T47D (cell line): Measurements from ENCODE around the gene USH2A.

Experiments
- DNase-seq, 2 experiments: peaks; one replicate each; pipeline versions ENCODE4 v3.0.0 to v3.0.0-alpha.2; 2011 to 2012; ENCODE audit warnings: low read depth in 1 of 2, low spot score in 1 of 2
- JUND ChIP-seq: IDR thresholded peaks from 2 replicates; pipeline ENCODE4 v1.6.1; 2012; ENCODE audit warnings: low read depth
- in situ Hi-C: cut with HindIII; loops from 2 replicates; pipeline ENCODE4 v1.10.0; 2016; ENCODE audit warnings: low sequenced_read_pairs, low pct_unique_long_range_greater_than_20kb

USH2A gene

DNA sequence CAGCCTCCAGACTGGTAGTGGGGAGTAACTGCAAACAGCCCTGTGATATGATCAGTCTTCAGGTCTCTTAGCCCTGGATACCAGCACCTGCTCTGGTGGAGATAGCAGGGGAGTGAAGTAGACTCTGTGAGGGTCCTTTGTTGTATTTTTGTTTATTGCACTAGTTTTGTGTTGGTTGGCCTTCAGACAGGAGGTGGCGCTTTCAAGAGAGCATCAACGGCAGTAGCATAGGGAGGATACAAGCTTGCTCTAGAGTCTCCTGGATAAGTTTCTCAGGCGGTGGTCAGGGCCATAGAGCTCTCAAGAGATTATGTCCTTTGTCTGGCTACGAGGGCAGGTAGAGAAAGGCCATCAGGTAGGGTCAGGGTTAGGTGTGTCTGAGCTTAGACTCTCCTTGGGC, 116.4 kb downstream of the USH2A start:
- TF ChIP-seq JUND, result no peak
- peak in 1 of 2 experiments; percentile 14 for DNase-seq
- in situ Hi-C loops, result no loop called here

GRCh38 chr1:216303690-216304089, 119.6 kb downstream of the USH2A start:
- in situ Hi-C loops, result no loop called here
- DNase-seq, result no peak
- no peak for TF ChIP-seq JUND

DNA sequence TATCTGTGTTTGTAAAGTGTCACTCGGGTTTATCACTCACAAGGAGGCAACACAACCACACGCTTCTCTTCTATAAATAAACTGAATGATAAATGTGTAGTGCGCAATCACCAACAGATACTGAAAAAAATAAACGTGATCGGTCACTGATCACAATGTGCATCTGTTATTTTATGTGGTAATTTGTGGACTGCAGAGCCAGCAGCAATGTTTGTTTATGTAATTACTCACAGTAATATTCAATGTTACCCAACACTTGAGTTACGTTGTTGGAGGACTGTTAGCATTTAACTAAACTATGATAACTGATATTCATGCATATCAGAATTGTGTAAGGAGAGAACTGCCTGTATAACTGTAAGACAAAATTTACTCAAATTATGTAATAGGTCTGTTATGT, 129.6 kb downstream of the USH2A start:
- no peak for TF ChIP-seq JUND
- DNase-seq, result no peak
- in situ Hi-C loops, result no loop called here

GRCh38 chr1:216290074-216290473, 133.2 kb downstream of the USH2A start:
- DNase-seq, result no peak
- in situ Hi-C loops, result no loop called here
- no peak for TF ChIP-seq JUND

DNA sequence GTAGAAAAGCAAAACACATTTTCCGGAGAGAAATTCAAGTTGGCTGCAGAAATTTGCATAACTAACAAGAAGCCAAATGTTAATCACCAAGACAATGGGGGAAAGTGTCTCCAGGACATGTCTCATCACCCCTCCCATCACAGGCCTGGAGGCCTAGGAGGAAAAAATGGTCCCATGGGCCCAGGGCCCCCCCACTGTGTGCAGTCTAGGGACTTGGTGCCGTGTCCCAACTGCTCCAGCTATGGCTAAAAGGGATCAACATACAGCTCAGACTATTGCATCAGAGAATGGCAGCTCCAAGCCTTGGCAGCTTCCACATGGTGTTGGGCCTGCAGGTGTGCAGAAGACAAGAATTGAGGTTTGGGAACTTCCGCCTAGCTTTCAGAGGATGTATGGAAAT, 138.2 kb downstream of the USH2A start:
- in situ Hi-C loops, result no loop called here
- no peak for DNase-seq
- TF ChIP-seq JUND, result no peak

- DNase-seq, result no peak
- in situ Hi-C loops, result no loop called here
- TF ChIP-seq JUND, result no peak
Measured at GRCh38 chr1:216281757-216282156, 141.5 kb downstream of the USH2A start.

GRCh38 chr1:216270086-216270773, 153.0 kb downstream of the USH2A start:
- no peak for DNase-seq
- in situ Hi-C loops, result no loop called here
- TF ChIP-seq JUND, result no peak

DNA sequence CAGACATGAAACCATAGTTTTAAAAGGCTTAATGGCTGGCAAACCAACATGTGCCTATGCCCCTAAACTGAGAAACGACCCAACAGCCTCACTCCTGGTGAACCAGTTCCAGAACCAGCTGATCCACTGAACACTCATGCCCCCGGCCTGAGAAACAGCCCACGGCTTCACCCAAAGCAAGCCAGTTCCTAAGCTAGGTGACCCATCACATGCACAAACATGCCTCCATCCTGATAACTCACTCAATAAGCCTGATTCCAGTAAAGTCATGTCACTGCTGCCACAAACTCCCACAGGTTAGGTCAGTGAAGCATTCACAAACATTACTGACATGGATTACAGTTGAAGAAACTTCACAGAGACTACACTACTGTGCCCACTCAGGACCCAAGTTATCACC, 161.6 kb downstream of the USH2A start:
- in situ Hi-C loops, result no loop called here
- no peak for TF ChIP-seq JUND

GRCh38 chr1:216258856-216259255, 164.4 kb downstream of the USH2A start:
- TF ChIP-seq JUND, result no peak
- no peak for DNase-seq
- in situ Hi-C loops, result no loop called here

More for the DNA sequence above, 161.6 kb downstream of the USH2A start:
- DNase-seq, result no peak

GRCh38 chr1:216258386-216258785, 164.9 kb downstream of the USH2A start:
- no peak for DNase-seq
- in situ Hi-C loops, result no loop called here
- no peak for TF ChIP-seq JUND

DNA sequence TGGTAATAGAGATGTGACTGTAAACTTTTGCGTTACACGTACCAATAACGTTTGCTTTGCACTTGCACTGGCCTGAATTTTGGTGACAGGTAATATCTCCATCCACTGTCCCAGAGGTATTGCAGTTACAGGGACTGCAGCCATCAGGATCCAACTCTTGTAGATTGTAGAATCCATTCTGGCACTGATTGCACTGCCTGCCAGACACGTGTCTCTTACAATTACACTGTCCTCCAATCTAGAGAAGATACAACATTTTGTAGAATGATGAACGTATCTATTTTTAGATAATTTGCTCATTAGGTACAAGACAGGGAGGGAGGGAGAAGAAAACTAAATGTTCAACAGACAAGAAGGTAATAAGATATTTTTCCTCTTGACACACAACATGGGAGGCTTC, 172.4 kb downstream of the USH2A start:
- TF ChIP-seq JUND, result no peak
- in situ Hi-C loops, result no loop called here
- no peak for DNase-seq

- no peak for TF ChIP-seq JUND
- in situ Hi-C loops, result no loop called here
- DNase-seq, result no peak
Measured at GRCh38 chr1:216248628-216249027, 174.6 kb downstream of the USH2A start.

- in situ Hi-C loops, result no loop called here
- no peak for TF ChIP-seq JUND
- DNase-seq, result no peak
Measured at GRCh38 chr1:216247937-216248336, 175.3 kb downstream of the USH2A start.

DNA sequence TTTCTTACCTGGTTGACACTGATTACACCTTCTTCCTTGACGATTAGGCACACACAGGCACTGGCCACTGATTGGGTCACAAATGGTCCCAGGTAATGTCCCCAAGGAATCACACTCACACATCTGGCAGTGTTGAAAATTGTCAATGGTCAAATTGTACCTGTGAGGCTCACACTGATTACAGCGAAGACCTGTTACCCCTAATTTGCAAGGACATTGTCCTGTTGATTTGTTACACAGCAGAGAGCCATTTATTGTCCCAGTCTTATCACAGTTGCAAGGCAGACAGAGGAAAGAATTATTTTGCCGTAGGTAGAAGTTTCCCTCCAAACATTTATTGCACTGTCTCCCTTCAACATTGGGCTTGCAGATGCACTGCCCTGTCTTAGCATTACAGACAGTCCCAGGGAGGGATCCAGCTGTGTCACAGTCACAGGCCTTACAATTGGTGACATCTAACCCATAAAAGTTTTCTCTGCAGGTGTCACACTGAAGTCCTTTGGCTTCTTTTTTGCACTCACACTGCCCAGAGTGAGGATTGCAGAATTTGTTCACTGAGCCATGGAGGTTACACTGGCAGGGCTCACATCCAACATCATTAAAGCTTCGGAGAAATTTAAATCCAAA, 176.6 kb downstream of the USH2A start:
- TF ChIP-seq JUND, result no peak
- in situ Hi-C loops, result no loop called here
- DNase-seq, result no peak
